Measurements from ENCODE around the gene UBTD2. TPM values are rescaled to one million over a fixed set of nuclear protein-coding genes. Genes with fewer than 3 reads are reported as not detected.

UBTD2 gene
- total and polyA plus RNA-seq, 2 donors (not counting 1 experiment from before 2014, with no cell fraction given), result 24.9 to 29.8 TPM

- peaks cover 4% of the 10 kb centered on the region for H3K79me2 ChIP-seq (ENCODE audit: control insufficient read depth, insufficient read depth, low read length)
- H3K4me3 ChIP-seq (replicated peaks in 1 of 4; ENCODE audit: control extremely low read depth in 1 of 4, insufficient read depth in 1 of 4, low read depth in 3 of 4, low read length in 4 of 4), result no peak overlapping the region
- H3K9me3 ChIP-seq (ENCODE audit: control insufficient read depth, insufficient read depth, low read depth, low read length), result no peaks in the 10 kb centered on the region
- H3K4me1 ChIP-seq (ENCODE audit: control insufficient read depth, extremely low read depth, insufficient read depth, low read length), result peaks cover 14% of the 10 kb centered on the region
- peak; percentile 50 to 70 for DNase-seq (ENCODE audit: low read depth in 2 of 2)
- H3K27ac ChIP-seq (ENCODE audit: insufficient read depth, low read length), result peak overlapping the region; percentile 51
- H3K4me2 ChIP-seq (ENCODE audit: extremely low read depth, insufficient read depth, low read length), result peak overlapping the region; percentile 51
- no peaks in the 10 kb centered on the region for H4K20me1 ChIP-seq (ENCODE audit: control insufficient read depth, extremely low read depth, insufficient read depth, low read length)
- TF ChIP-seq CTCF (conservative IDR thresholded peaks at IDR 0.05 in 1 of 2, IDR thresholded peaks at IDR 0.05 in 1 of 2; ENCODE audit: low read depth in 1 of 2, low read length in 2 of 2) (no peak), EZH2 (IDR thresholded peaks at IDR 0.05; ENCODE audit: low read length, missing control alignments) (no peak)
- no peaks in the 10 kb centered on the region for H3K27me3 ChIP-seq (ENCODE audit: control insufficient read depth, insufficient read depth, low read length)
- H3K9ac ChIP-seq (ENCODE audit: insufficient read depth, low read length), result no peak overlapping the region
- peak overlapping the region; percentile 23 for H2AFZ ChIP-seq (ENCODE audit: low read length)
- no peaks in the 10 kb centered on the region for H3K36me3 ChIP-seq (ENCODE audit: control insufficient read depth, insufficient read depth, low read length)
Observed at GRCh38 chr5:172164769-172165212, 118.8 kb downstream of the UBTD2 start.

GRCh38 chr5:172163346-172163745 is 120.2 kb downstream of the UBTD2 start:
- TF ChIP-seq CTCF (conservative IDR thresholded peaks at IDR 0.05 in 1 of 2, IDR thresholded peaks at IDR 0.05 in 1 of 2; ENCODE audit: low read depth in 1 of 2, low read length in 2 of 2) (no peak), EZH2 (IDR thresholded peaks at IDR 0.05; ENCODE audit: low read length, missing control alignments) (no peak)
- H3K79me2 ChIP-seq (ENCODE audit: control insufficient read depth, insufficient read depth, low read length), result peaks cover 3% of the 10 kb centered on the region
- DNase-seq (ENCODE audit: low read depth in 2 of 2), result peak in 1 of 2 donors; percentile 34

DNA sequence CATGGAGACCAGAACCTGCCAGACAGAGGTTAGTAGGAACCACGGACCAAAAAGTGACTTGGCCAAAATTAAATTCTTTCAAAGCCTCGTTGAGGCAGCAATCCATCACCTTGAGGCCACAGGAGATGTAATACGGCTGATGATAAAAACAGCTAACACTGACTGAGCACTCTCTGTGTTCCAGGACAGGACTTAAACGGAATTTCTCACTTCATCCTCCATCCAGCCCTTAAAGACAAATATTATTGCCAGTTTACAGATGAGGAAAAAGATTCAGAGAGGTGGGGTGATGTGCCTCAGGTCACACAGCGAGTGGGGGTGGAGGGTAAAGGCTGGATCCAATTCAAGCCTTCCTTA is 120.6 kb downstream of the UBTD2 start:
- no peaks in the 10 kb centered on the region for H4K20me1 ChIP-seq (ENCODE audit: control insufficient read depth, extremely low read depth, insufficient read depth, low read length)
- no peak overlapping the region for H2AFZ ChIP-seq (ENCODE audit: low read length)
- peaks cover 3% of the 10 kb centered on the region for H3K79me2 ChIP-seq (ENCODE audit: control insufficient read depth, insufficient read depth, low read length)
- H3K9me3 ChIP-seq (ENCODE audit: control insufficient read depth, insufficient read depth, low read depth, low read length), result no peaks in the 10 kb centered on the region
- DNase-seq (ENCODE audit: low read depth in 2 of 2), result no peak
- no peaks in the 10 kb centered on the region for H3K36me3 ChIP-seq (ENCODE audit: control insufficient read depth, insufficient read depth, low read length)
- no peak overlapping the region for H3K9ac ChIP-seq (ENCODE audit: insufficient read depth, low read length)
- no peak overlapping the region for H3K4me2 ChIP-seq (ENCODE audit: extremely low read depth, insufficient read depth, low read length)
- TF ChIP-seq CTCF (conservative IDR thresholded peaks at IDR 0.05 in 1 of 2, IDR thresholded peaks at IDR 0.05 in 1 of 2; ENCODE audit: low read depth in 1 of 2, low read length in 2 of 2), result no peak
- H3K4me1 ChIP-seq (ENCODE audit: control insufficient read depth, extremely low read depth, insufficient read depth, low read length), result peaks cover 13% of the 10 kb centered on the region
- H3K27me3 ChIP-seq (ENCODE audit: control insufficient read depth, insufficient read depth, low read length), result no peaks in the 10 kb centered on the region
- H3K27ac ChIP-seq (ENCODE audit: insufficient read depth, low read length), result no peak overlapping the region
- no peak overlapping the region for H3K4me3 ChIP-seq (replicated peaks in 1 of 4; ENCODE audit: control extremely low read depth in 1 of 4, insufficient read depth in 1 of 4, low read depth in 3 of 4, low read length in 4 of 4)

More at GRCh38 chr5:172163346-172163745, 120.2 kb downstream of the UBTD2 start:
- Histone ChIP-seq H3K27ac (ENCODE audit: insufficient read depth, low read length) (no peak overlapping the region), H3K4me3 (replicated peaks in 1 of 4; ENCODE audit: control extremely low read depth in 1 of 4, insufficient read depth in 1 of 4, low read depth in 3 of 4, low read length in 4 of 4) (no peak overlapping the region), H2AFZ (ENCODE audit: low read length) (no peak overlapping the region), H4K20me1 (ENCODE audit: control insufficient read depth, extremely low read depth, insufficient read depth, low read length) (no peaks in the 10 kb centered on the region), H3K4me1 (ENCODE audit: control insufficient read depth, extremely low read depth, insufficient read depth, low read length) (peaks cover 14% of the 10 kb centered on the region), H3K27me3 (ENCODE audit: control insufficient read depth, insufficient read depth, low read length) (no peaks in the 10 kb centered on the region), H3K9ac (ENCODE audit: insufficient read depth, low read length) (no peak overlapping the region), H3K36me3 (ENCODE audit: control insufficient read depth, insufficient read depth, low read length) (no peaks in the 10 kb centered on the region), H3K9me3 (ENCODE audit: control insufficient read depth, insufficient read depth, low read depth, low read length) (no peaks in the 10 kb centered on the region), H3K4me2 (ENCODE audit: extremely low read depth, insufficient read depth, low read length) (no peak overlapping the region)

Measured in fibroblast of lung (primary cell).